NCI-H2196 (cell line): ENCODE data around the gene SPOCD1.

Experiments
- DNase-seq: peaks from one replicate; lab custom pipeline; 2025; ENCODE audit not compliant: unreplicated experiment; lab: John Stamatoyannopoulos, UW

Gene SPOCD1

DNA sequence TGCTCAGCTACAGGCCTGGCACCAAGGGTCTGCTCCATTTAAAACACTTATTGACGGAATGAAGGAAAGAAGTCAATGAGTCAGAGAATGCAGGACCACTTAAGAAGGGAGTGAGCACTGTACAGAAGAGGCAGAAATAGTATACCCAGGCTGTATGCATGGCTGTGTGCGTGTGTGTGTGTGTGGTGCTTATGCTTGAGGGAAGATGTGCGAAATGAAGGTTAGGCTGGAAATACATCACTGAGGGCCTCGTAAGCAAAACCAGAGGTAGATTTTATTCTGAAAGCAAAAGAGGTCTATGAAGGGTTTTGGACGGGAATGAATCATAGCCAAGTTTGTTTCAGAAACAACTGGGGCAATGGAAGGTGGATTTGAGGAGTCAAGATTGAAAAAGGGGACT is 42.0 kb downstream of the SPOCD1 start:
- DNase-seq: no peak

DNA sequence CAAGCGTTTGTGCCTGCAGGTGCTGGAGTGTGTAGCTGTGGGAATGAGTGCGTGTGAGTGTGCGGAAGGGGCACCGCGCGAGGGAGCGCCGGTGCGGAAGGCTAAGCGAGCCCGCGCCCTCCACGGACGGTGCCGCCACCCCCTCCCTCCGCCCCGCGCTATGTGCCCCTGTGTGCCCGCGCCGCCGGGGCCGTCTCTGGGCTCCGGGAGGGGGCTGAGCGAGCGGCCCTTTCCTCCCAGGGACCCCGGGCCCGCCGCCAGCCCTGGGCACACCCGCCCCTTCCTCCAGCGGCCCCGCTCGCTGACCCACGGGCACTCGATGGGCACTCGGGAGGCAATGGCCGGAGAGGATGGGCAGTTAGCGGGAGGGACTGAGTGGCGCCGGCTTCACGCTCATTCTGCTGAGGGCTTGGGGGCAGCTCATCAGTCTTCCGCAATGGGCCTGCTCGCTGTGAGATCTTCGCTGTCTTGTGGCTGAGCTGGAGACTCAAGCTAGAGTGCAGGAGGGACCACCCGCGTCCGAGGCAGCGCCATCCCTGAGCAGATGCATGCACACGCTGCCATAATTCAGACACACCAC is 43.1 kb downstream of the SPOCD1 start:
- DNase-seq: no peak

DNA sequence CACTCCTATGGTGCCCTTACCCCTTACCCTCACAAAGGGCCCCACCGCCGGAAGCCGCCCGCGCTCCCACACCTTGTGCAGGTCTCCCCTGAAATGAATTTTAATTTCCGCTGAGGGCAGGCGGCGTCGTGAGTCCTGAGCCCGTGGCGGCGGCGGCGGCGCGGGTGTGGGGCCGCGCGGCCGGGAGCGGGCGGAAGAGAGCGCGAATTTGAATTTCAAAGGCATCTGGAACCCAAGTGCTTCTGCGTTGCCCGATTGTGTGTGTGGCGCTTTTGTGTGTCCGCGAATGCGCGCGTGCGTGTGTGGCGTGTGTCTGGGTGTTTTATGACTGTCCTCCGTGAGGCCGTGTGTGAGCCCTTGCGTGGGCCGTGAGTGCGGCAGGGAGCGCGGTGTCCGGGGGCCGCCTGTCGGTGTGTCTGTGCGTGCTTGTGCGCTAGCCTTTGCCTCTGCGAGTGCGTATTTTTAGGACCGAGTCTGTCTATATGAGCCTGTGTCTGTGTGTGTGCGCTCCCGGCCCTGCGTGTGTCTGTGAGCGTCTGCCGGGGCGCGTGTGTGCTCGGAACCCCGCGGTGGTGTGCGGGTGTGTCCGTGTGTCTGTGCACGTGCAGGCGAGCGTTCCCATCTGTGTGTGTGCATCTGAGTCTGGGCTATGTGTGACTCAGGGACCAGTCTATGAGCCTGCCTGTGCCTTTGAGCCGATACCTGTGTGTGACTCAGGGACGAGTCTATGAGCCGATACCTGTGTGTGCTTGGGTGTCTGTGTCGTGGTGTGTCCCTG is 43.7 kb downstream of the SPOCD1 start:
- DNase-seq: no peak

DNA sequence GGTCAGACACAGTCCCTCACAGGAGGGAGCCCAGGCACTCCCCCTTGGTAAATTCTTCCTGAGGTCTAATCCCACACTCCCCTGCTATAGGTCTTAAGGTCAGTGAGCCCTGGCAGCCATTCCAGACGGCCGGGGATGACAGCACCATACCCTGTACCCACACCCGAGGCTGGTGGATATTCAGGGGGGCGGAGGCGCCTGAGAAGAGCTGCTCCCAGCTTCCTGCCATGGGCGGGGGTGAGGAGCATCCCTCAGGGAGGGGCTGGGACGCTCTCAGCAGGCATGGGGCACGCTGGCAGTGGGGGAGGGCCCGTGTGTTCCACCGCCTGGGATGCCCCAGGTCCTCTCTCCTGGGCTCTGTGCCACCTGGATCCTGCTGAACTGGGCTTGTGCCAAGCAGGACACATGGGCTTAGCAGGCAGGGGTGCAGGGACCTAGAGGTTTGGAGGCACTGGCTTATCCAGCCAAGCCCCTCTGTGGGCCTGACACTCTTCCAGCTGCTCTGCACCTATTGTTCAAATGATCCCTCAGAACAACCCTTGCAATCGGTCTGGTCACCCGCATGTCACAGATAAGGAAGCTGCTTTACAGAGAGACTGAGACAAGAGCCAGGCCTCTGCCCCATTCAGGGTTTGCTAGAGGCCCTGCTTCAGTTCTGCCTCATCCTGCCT is 46.0 kb downstream of the SPOCD1 start:
- peak; percentile 80 for DNase-seq

DNA sequence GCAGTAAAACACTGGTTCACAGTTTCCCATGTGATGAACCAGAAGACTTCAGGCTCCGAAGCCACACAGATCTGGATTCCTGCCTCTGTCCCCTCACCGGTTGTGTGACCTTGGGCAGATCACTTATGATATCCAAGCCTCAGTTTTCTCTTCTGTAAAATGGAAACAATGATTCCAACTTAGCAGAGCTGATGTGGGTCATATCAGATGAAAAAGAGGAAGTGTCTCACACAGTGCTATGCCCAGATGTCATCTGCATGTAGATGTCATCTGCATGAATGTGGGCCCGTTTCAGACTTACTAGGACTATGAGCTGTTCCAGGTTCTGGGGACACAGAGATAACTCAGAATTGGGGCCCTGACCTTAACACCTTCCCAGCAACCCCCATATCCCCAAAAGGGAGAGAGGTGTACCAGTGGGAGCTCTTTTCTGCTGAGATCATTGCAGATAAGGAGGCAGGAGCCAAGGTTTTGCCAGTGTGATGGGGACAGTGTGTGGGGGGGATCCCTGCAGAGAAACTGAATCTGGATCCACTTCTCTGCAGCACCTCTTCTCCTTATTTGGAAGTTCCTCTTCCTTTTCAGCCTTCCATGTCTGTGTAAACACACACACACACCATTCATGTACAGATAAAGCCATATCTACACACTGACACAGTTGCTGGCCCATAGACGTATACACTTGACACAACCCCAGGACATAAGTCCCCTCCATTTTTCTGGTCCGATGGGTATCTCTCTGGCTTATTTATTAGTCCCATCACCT is 46.7 kb downstream of the SPOCD1 start:
- DNase-seq: peak; percentile 25

DNA sequence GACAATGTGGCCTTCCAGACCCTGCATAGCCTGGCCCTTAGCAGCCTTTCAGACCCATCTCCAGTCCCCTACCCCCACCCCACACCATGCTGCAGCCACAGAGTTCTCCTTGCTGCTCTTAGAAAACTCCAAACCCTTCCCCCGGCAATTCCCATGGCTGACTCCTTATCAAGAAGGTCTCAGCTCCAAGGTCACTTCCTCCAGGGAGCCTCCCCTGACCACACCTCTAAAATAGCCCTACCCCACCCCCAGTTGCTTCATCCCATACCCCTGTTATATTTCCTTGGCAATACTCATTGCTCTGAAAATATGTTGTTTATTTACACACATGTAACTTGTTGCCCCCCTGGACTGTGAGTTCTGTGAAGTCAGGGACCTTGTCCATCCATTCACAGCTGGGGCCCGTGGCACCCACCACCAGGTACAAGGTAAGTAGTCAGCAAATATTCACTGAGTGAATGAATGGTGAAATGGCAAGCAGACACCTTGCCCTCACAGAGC is 47.4 kb downstream of the SPOCD1 start:
- no peak for DNase-seq

DNA sequence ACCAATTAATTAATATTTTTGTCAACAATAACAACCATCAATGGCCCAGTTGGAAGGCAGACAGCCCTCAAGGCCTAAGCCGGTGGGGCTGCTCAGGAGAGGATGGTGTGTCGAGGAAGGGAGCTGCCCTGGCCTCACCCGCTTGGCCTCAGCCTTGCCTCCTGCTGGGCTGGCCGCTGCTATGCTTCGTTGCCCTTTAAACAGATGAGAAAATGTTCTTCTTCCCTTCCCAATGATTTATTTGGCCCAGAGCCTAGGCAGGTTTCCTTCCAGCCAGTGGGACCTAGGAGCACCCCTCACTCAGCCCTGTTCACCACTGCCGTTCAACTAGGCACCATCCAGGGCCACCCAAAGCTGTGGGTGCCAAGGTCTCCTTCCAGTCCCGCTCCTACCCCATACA is 48.6 kb downstream of the SPOCD1 start:
- peak; percentile 25 for DNase-seq

DNA sequence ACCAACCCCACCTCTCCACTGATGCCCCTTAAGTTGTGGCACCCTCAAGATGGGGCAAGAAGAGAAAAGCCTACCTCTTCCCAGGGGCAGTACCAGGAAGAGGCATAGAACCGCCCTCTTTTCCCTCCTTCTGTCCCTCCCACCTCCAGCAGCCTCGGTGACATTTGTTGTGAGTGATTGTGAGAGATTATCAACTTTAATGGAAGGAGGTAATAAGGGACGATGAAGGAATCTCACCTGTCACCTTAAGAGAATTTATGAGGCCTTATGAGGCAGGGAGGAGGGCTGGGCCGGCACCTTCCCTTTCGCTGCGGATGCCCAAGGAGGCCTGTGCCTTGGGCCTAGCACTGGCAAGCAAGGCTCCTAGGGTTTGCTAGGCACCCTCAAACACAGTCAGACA is 50.3 kb downstream of the SPOCD1 start:
- no peak for DNase-seq

DNA sequence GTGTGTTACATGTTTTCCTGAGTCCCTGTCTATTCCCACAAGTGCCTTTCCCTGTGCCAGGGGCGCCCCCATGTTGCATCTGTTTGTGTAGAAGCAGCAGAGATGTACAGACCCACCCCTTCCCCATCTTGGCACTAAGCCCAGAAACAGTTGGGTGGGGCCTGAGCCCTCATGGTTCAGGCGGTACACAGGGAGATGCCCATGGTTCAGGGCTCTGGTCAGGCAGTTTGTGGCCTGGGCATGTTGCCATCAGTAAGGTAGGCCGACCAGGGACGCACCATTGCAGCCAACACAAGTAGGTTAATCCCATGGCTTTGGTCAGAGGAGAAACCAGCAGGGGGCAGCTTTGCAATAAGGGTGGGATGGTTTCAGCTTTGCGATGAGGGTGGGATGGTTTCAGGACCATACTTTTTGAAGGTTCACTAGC is 50.8 kb downstream of the SPOCD1 start:
- DNase-seq: peak; percentile 45

DNA sequence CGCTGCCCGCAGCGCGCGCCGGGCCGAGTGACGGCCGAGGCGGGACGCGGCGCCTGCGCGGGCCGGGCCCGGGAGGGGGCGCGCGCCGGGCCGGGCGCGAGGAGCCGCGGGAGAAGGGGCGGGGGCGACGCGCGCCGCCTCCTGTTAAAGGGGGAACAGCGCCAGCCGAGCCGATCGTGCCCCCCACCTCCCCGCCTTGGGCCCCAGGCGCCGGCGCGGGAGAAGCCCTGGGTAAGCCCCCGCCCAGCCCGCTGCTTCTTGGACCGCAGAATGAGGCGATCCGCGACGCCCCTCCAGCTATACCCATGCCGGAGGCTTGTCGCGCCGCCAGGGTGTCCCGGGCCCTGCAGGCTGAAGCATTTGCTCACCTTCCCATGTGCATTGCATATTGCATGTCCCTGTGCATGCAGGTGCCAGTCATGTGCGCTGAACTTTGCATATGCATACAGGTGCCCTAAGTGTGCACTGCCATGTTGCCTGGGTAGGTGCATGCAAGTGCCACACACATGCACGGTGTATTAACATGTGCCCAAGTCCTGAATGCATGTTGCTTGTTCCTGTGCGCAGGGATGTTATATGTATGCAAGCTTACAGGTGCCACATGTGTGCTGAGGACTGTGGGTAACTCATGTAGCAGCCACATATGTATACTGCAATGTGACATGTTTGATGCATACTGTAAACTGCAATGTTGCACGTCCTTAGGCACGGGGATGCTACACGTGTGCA is 51.3 kb downstream of the SPOCD1 start, which contains the start of gene ADGRB2:
Gene ADGRB2 (minus strand): TSS at position 29 of the 729 bp plus-strand sequence. CDS start 7,119 bp downstream, outside the sequence.
- peak; percentile 56 for DNase-seq

DNA sequence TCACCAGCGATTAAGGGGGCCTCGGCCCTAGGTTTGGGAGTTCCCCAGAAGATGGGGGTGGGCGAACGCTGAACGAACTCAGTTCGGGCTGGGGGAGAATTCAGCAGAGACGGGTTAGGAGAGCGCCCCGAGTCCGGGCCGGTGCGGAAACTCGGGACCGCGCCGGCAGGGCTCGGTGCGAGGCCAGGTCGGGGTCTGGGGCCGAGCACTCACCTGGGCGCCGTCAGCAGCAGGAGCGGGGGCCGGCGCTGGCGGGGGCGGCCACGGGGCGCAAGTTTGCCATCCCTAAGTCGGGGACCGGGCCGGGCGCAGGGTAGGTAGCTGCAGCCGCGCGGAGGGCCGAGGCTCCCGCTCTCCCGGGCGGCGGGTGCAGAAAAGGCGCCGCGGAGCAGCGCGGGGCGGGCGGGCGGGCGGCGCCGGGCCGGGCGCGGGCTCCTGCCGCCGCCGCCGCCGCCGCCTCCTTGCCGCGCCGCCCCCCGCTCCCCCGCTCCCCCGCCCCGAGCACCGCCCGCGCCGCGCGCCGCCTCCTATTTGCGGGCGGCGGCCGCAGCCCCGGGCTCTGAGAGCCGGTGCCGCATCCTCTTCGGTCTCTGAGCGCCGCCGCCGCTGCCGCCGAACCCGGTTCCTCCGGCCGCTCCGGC is 52.0 kb downstream of the SPOCD1 start:
- no peak for DNase-seq

DNA sequence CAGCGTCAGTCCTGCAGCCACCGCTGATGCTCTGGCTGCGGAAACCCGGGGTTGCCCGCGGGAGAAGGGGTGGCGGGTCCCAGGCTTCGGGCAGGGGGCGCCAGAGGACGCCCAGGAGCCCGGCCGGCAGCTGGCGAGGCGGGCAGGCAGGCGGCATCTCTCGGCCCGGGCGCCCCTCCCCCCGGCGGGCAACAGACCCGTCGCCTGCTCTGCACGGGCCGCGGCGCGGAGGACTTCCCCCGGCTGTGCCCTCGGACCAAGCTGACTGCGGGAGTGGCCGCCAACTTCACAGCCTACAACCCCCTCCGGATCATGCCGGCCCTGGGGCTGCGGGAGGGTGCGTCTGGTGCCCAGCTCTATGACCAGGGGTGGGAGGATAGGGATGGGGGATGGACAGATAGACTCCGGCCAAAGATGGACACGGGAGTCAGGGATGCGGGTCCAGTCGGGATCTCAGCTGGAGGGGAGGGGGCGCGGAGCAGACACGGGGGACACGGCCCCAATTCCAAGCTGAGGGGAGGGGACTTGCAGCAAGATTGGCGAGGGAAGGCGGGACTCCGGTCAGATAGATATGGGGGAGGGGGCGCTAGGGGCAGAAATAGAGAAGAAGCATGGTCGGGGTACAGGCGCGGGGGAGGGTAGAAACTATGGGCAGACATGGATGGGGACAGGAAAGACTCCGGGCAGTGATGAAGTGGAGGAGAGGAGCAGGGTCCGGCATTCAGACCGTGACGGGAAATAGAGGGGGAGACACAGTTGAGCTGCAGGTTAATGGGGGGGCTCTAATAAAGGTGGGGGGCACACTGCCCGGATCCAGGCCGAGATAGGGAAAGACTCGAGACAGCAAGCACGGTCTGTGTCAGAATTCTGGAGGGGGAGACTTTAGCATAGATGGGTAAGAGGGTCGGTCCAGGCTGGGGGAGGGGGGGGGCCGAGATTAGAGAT is 52.8 kb downstream of the SPOCD1 start:
- DNase-seq: peak; percentile 77

DNA sequence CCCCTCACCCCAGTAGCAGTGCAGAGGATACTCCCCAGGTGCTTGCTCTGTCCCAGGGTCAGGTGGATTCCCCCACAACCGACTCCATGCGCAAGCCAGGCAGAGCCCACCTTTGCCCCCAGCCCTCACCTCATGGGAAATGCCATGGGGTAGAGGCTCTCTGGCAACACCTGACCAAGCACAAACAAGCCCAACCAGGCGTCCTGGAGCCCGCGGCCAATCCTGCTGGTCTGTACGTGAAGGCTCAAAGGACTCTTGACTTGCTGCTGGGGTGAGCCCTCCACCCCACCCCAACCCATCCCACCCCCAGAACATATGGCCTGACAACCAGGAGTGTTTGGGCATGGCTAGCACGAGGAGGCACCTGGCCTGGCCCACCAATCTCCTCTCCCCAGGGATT is 53.5 kb downstream of the SPOCD1 start:
- no peak for DNase-seq

DNA sequence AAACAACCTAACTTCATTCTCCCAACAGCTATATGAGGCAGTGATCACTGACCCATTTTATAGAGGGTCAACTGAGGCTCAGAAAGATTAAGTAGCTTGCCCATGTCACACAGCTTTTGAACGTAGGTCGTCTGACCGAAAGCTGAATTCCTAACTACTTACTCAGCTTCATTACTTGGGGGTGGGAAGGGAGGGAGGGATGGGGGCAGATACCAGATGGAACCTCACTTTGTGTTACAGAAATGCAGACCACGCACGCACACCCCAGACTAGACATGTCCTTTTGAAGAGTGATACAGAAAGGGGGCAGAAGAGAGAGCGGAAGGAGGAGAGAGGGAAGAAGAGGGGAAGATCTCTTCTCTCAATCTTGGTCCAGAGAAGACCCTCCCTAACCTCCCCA is 53.9 kb downstream of the SPOCD1 start:
- DNase-seq: no peak

DNA sequence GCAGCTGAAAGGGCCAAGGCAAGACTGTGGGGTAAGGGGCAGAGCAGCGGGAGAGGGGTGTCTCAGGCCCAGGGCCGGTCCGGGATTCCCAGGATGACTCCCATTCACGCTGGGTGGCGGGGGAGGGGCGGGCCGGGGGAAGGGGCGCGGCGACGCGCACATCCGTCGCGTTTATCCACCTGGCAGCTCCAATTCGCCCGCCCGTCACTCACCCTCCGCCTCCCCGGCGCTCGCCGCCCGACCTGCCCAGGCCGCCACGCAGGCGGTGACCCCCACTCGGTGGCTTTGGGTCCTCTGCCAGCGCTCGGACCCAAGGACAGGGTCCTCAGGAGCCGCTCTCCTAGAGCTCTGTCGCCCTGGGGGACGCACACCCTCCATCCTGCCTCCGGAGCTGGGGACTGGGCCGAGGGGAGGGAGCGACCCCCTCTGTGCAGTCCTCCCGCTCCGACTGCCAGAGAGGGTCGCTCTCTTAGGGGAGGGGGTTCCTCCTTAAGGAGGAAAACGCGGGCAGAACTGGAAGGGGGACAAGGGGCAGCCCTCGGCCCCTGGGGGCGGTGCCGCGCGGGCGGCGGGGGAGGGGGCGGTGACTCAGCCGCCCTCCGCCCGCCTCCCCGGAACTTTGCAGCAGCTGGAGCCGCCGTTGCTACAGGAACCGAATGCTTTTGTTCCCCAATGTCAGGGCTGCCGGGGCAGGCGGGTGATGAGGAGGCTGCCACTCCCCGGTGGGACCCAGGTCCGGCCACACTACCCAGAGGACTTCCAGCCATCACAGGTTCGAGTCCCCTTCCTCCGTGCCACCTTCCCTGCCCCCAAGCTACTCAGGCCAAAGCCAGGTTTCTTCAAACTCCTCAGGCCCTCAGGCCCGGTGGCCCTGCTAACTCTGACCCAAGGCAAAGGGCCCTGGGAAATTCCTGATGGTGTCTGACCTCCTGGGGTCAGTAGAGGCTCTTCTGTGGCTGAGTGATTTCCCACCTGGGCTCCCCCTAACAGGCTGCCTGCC is 55.1 kb downstream of the SPOCD1 start:
- DNase-seq: peak; percentile 74

DNA sequence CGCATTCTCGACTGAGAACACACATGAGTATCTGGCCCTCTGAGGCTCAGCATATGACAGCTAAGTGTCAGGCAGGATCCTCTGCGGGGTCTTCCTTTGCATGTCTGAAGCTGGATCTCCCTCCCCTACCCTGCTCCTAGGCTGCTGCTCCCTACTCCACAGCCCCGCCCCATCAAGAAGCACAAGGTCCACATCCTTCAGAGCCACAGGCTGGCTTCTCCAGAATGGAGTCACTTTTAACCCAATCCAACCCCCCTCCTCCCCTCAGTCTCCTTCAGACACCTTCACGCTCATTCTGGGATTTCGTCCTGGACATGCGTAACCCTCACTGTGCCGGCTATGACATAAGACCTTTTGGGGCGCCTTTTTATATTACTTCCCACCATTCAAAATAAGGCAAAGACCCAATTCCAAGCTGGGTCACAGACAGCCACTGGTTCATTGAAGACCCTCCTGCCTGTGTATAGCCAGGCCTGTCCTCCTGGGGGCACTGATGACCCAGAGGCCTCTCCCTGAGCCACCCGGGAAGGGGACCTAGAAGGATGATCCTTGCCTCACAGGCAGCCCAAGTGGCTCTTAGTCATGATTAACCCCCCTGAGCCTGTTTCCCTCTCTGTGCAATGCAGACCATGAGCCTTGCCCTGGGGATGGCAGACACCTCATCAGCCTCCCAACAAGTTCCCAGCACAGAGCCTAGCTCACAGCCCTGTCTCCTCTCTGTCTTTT is 56.4 kb downstream of the SPOCD1 start:
- no peak for DNase-seq

DNA sequence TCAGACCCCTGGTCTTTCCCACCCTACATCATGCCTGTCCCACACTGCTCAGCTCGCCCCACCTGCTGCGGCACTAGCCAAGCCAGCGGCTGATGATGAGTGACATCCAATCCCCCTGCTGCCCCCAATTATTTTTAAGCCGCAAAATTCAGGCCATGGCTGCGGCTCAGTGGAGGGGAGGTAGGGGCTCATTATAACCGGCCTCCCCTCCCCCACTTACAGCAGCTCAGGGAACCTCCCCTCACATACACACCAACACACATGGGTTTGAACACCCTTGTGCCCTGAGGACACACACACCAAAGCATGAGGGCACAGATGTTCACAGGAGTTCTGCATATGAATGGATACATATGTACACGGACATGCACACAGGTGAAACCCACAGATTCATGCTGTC is 57.0 kb downstream of the SPOCD1 start:
- no peak for DNase-seq
